D721Med (cell line): ENCODE data around the gene PEMT.

Experiments
- DNase-seq: peaks from one replicate; pipeline ENCODE4 v3.0.0; 2011; ENCODE audit warnings: low spot score; ENCODE audit not compliant: insufficient read length
- FAIRE-seq: peaks from 2 replicates; lab custom pipeline; 2011; peaks lifted over from hg19 to GRCh38; lab: Jason Lieb, UNC
- CTCF ChIP-seq: IDR thresholded peaks from 2 replicates; pipeline ENCODE4 v1.5.1; 2012; ENCODE audit warnings: mild to moderate bottlenecking, control low read depth; ENCODE audit not compliant: insufficient read depth; ENCODE audit errors: missing control alignments

PEMT gene

GRCh38 chr17:17545984-17546383, 45.5 kb downstream of the PEMT start:
- DNase-seq, result no peak
- TF ChIP-seq CTCF, result no peak
- no peak for FAIRE-seq

- FAIRE-seq, result no peak
- TF ChIP-seq CTCF, result no peak
- no peak for DNase-seq
Measured at GRCh38 chr17:17545031-17545820, 46.3 kb downstream of the PEMT start.

- no peak for DNase-seq
- FAIRE-seq, result no peak
- no peak for TF ChIP-seq CTCF
Measured at GRCh38 chr17:17542906-17543635, 48.4 kb downstream of the PEMT start.

- no peak for TF ChIP-seq CTCF
- FAIRE-seq (no peak), DNase-seq (no peak)
Measured at GRCh38 chr17:17541640-17542001, 49.9 kb downstream of the PEMT start.

- DNase-seq (no peak), FAIRE-seq (no peak)
- TF ChIP-seq CTCF, result no peak
Measured at GRCh38 chr17:17540935-17541639, 50.4 kb downstream of the PEMT start.

GRCh38 chr17:17540278-17540906, 51.1 kb downstream of the PEMT start:
- FAIRE-seq (no peak), DNase-seq (no peak)
- TF ChIP-seq CTCF, result no peak
